ENCODE results near the gene NAA80. TPM values are rescaled to one million over a fixed set of nuclear protein-coding genes. Genes with fewer than 3 reads are reported as not detected.
A peak's percentile ranks its signal among the peaks of the same experiment; 100 is the strongest.

Gene NAA80
- total RNA-seq, 1 experiment from 2014 or later, result 5.3 TPM

GRCh38 chr3:50345586-50346234 is 46.5 kb upstream of the NAA80 start, which contains the start of gene ZMYND10:
Gene ZMYND10 (minus strand): TSS chr3:50345732. CDS start chr3:50345579, 153 bp downstream.
- TF ChIP-seq CTCF (conservative IDR thresholded peaks at IDR 0.05; ENCODE audit: low read depth, low read length) (no peak), EZH2 (IDR thresholded peaks at IDR 0.05; ENCODE audit: borderline replicate concordance, low read depth, low read length, poor library complexity, severe bottlenecking) (no peak)
- CTCF ChIA-PET, result interaction anchor here (0.6 to 0.7 kb wide), 2 partner anchors 108 to 1324 kb away, joined by 5 to 6 read pairs; no protein-coding TSS in a partner anchor
- Histone ChIP-seq H3K4me3 (ENCODE audit: low read depth, low read length, poor library complexity, severe bottlenecking) (peak within 1 kb of the TSS; percentile 40), H3K27me3 (replicated peaks; ENCODE audit: insufficient read depth, low read depth, low read length, poor library complexity) (no peaks in the 10 kb centered on the region), H3K36me3 (ENCODE audit: insufficient read depth, low read length, poor library complexity, severe bottlenecking) (no peaks in the 10 kb centered on the region), H3K27ac (ENCODE audit: low read depth, low read length, poor library complexity, severe bottlenecking) (no peak within 1 kb of the TSS), H3K4me1 (ENCODE audit: insufficient read depth, low read length, poor library complexity, severe bottlenecking) (peaks cover 6% of the 10 kb centered on the region), H3K9me3 (ENCODE audit: low read depth, low read length, poor library complexity, severe bottlenecking) (no peaks in the 10 kb centered on the region)
- DNase-seq (ENCODE audit: low spot score), result peak; percentile 69
- POLR2A ChIA-PET (ENCODE audit: low non-redundant PET), result interaction anchor here (0.6 kb wide), 1 partner anchor 240 kb away, joined by 11 read pairs; no protein-coding TSS in a partner anchor
- intact Hi-C loops (cut with micrococcal nuclease; ENCODE audit: unreplicated experiment), result loop anchor here (2.0 kb wide), 1 partner anchor 205 kb away; no protein-coding TSS in a partner anchor
- BruUV-seq (replicated peaks), result no TSS peak

DNA sequence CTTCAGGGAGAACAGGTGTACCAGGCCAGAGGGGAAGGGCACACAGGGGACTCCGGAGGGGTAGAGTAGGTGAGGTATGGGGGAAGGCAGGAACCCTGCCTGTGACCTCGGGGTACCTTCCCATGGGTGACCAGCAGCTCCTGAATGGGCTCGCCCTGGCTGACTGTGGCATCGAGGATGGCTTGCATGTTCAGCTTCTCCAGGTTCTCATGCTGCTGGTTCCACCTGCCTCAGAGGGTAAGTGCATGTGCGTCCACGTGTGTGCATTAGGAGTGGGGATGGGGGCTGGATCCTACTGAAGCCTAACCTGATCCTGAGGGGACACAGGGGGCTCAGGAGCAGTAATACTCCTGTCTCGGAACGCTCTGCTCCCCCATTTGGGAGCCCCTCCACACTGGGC is 45.8 kb upstream of the NAA80 start:
- Histone ChIP-seq H3K4me3 (ENCODE audit: low read depth, low read length, poor library complexity, severe bottlenecking) (peak overlapping the region; percentile 40), H3K9me3 (ENCODE audit: low read depth, low read length, poor library complexity, severe bottlenecking) (no peaks in the 10 kb centered on the region), H3K27ac (ENCODE audit: low read depth, low read length, poor library complexity, severe bottlenecking) (no peak overlapping the region), H3K4me1 (ENCODE audit: insufficient read depth, low read length, poor library complexity, severe bottlenecking) (peaks cover 6% of the 10 kb centered on the region), H3K27me3 (replicated peaks; ENCODE audit: insufficient read depth, low read depth, low read length, poor library complexity) (no peaks in the 10 kb centered on the region), H3K36me3 (ENCODE audit: insufficient read depth, low read length, poor library complexity, severe bottlenecking) (no peaks in the 10 kb centered on the region)
- BruUV-seq (replicated peaks), result no TSS peak
- CTCF ChIA-PET, result no interaction called here
- intact Hi-C loops (cut with micrococcal nuclease; ENCODE audit: unreplicated experiment), result no loop called here
- POLR2A ChIA-PET (ENCODE audit: low non-redundant PET), result interaction anchor here (0.6 kb wide), 1 partner anchor 241 kb away, joined by 11 read pairs; no protein-coding TSS in a partner anchor
- no peak for DNase-seq (ENCODE audit: low spot score)
- no peak for TF ChIP-seq EZH2 (IDR thresholded peaks at IDR 0.05; ENCODE audit: borderline replicate concordance, low read depth, low read length, poor library complexity, severe bottlenecking)
- no peak for TF ChIP-seq CTCF (conservative IDR thresholded peaks at IDR 0.05; ENCODE audit: low read depth, low read length)

DNA sequence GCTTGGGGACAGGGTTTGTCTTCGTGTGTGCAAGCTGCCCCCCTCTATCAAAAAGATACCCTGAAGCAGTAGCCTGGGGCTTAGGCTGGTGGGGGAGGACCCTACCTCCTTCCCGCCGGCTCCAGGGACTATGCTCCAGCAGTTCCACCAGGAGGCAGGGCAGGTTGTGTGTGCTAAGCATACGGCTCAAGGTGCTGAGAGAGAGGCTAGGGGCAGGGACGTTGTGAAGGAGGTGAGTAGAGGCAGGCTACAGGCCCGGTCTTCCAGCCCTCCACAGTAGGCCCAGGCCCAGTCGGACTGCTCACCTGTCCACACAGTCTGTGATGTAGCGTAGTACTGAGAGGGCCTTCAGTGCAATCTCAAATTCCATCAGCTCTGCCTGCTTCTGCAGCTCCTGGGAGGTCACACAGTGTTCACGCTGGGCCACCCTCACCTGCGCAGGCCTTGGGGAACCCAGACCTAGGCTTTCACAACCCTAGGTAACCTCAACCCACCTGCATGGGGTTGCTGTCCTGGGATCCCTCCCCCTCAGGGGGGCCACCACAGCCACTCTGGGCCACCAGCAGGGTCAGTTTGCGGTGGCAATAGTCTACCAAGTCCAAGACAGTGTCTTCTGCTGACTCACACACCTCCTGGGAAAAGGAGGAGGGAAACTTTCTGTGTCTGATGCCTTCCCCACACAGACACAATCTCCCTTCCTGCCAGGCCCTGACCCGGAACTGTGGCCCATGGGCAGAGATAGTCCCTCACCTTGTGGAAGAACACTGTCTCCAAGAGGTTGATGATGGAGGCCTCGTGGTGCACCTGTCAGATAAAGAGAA is 43.8 kb upstream of the NAA80 start:
- intact Hi-C loops (cut with micrococcal nuclease; ENCODE audit: unreplicated experiment), result no loop called here
- no TSS peak for BruUV-seq (replicated peaks)
- no peaks in the 10 kb centered on the region for H3K36me3 ChIP-seq (ENCODE audit: insufficient read depth, low read length, poor library complexity, severe bottlenecking)
- ChIA-PET POLR2A (ENCODE audit: low non-redundant PET) (no interaction called here), CTCF (no interaction called here)
- no peak for TF ChIP-seq EZH2 (IDR thresholded peaks at IDR 0.05; ENCODE audit: borderline replicate concordance, low read depth, low read length, poor library complexity, severe bottlenecking)
- no peak for TF ChIP-seq CTCF (conservative IDR thresholded peaks at IDR 0.05; ENCODE audit: low read depth, low read length)
- no peak for DNase-seq (ENCODE audit: low spot score)
- H3K9me3 ChIP-seq (ENCODE audit: low read depth, low read length, poor library complexity, severe bottlenecking), result no peaks in the 10 kb centered on the region
- no peak overlapping the region for H3K27ac ChIP-seq (ENCODE audit: low read depth, low read length, poor library complexity, severe bottlenecking)
- H3K27me3 ChIP-seq (replicated peaks; ENCODE audit: insufficient read depth, low read depth, low read length, poor library complexity), result no peaks in the 10 kb centered on the region
- H3K4me3 ChIP-seq (ENCODE audit: low read depth, low read length, poor library complexity, severe bottlenecking), result no peak overlapping the region
- H3K4me1 ChIP-seq (ENCODE audit: insufficient read depth, low read length, poor library complexity, severe bottlenecking), result peaks cover 6% of the 10 kb centered on the region

Measured in A673 (cell line).